H9 (cell line): ENCODE data around the gene FNIP1. TPM values are rescaled to one million over a fixed set of nuclear protein-coding genes. Genes with fewer than 3 reads are reported as not detected.

Source experiments
- DNase-seq: peaks from one replicate; pipeline ENCODE4 v3.0.0-alpha.2; 2017
- H2AFZ ChIP-seq: one replicate; pipeline ENCODE4 v1.6.1; 2013; ENCODE audit warnings: mild to moderate bottlenecking, low read length, control low read depth, moderate library complexity
- H2AK5ac ChIP-seq: 2 replicates; pipeline ENCODE4 v1.6.1; 2013; ENCODE audit warnings: low read length, control low read depth, mixed read lengths; ENCODE audit not compliant: insufficient read length
- H2BK120ac ChIP-seq: one replicate; pipeline ENCODE4 v1.6.1; 2013; ENCODE audit warnings: low read depth, mild to moderate bottlenecking, low read length, control low read depth, inconsistent platforms; ENCODE audit not compliant: poor library complexity, severe bottlenecking
- H2BK12ac ChIP-seq: 2 replicates; pipeline ENCODE4 v1.6.1; 2013; ENCODE audit warnings: low read length, control low read depth, mixed read lengths, low read depth; ENCODE audit not compliant: insufficient read length
- H2BK15ac ChIP-seq: 2 replicates; pipeline ENCODE4 v1.6.1; 2013; ENCODE audit warnings: low read depth, low read length, control low read depth
- H2BK20ac ChIP-seq: one replicate; pipeline ENCODE4 v1.6.1; 2013; ENCODE audit warnings: low read depth, mild to moderate bottlenecking, low read length, control low read depth, inconsistent platforms; ENCODE audit not compliant: poor library complexity, severe bottlenecking
- H2BK5ac ChIP-seq: 2 replicates; pipeline ENCODE4 v1.6.1; 2013; ENCODE audit warnings: low read length, control low read depth, mixed read lengths; ENCODE audit not compliant: insufficient read length
- H3K14ac ChIP-seq: 2 replicates; pipeline ENCODE4 v1.6.1; 2013; ENCODE audit warnings: low read length, control low read depth; ENCODE audit not compliant: insufficient read depth
- H3K18ac ChIP-seq: 2 replicates; pipeline ENCODE4 v1.6.1; 2013; ENCODE audit warnings: low read depth, mild to moderate bottlenecking, mixed read lengths, low read length, control low read depth; ENCODE audit not compliant: insufficient read length
- H3K23ac ChIP-seq: 2 replicates; pipeline ENCODE4 v1.6.1; 2013; ENCODE audit warnings: low read length, control low read depth, mixed read lengths, low read depth; ENCODE audit not compliant: insufficient read length
- H3K23me2 ChIP-seq: 2 replicates; pipeline ENCODE4 v1.6.1; 2013; ENCODE audit warnings: low read depth, mild to moderate bottlenecking, mixed read lengths, low read length, control low read depth; ENCODE audit not compliant: insufficient read length, poor library complexity, severe bottlenecking
- H3K27ac ChIP-seq: 2 replicates; pipeline ENCODE4 v1.5.1; 2013; ENCODE audit warnings: low read length, control low read depth, mixed read lengths, low read depth; ENCODE audit not compliant: insufficient read length
- H3K27me3 ChIP-seq: 2 replicates; pipeline ENCODE4 v1.6.1; 2013; ENCODE audit warnings: low read length, control low read depth, inconsistent platforms; ENCODE audit not compliant: insufficient read depth
- H3K4ac ChIP-seq: 2 replicates; pipeline ENCODE4 v1.6.1; 2013; ENCODE audit warnings: low read depth, mild to moderate bottlenecking, control low read depth, inconsistent platforms, low read length, moderate library complexity
- H3K4me1 ChIP-seq: 2 replicates; pipeline ENCODE4 v1.6.1; 2013; ENCODE audit warnings: low read length, control low read depth, inconsistent platforms; ENCODE audit not compliant: insufficient read depth
- H3K4me2 ChIP-seq: 2 replicates; pipeline ENCODE4 v1.6.1; 2013; ENCODE audit warnings: low read length, control low read depth, mixed read lengths; ENCODE audit not compliant: insufficient read length, insufficient read depth
- H3K56ac ChIP-seq: 2 replicates; pipeline ENCODE4 v1.6.1; 2013; ENCODE audit warnings: low read depth, mild to moderate bottlenecking, mixed read lengths, low read length, control low read depth; ENCODE audit not compliant: insufficient read length
- H3K79me1 ChIP-seq: 2 replicates; pipeline ENCODE4 v1.6.1; 2013; ENCODE audit warnings: low read depth, mild to moderate bottlenecking, moderate library complexity, low read length, control low read depth, inconsistent platforms; ENCODE audit not compliant: insufficient read depth, poor library complexity, severe bottlenecking
- H3K79me2 ChIP-seq: 2 replicates; pipeline ENCODE4 v1.6.1; 2013; ENCODE audit warnings: low read length, control low read depth, inconsistent platforms; ENCODE audit not compliant: insufficient read depth
- H3K9ac ChIP-seq: 2 replicates; pipeline ENCODE4 v1.6.1; 2013; ENCODE audit warnings: low read length, control low read depth, mixed read lengths; ENCODE audit not compliant: insufficient read length; ENCODE audit errors: extremely low read depth
- H3K9me3 ChIP-seq: one replicate; pipeline ENCODE4 v1.6.1; 2013; ENCODE audit warnings: low read depth, low read length, inconsistent platforms; ENCODE audit not compliant: control insufficient read depth
- H3T11ph ChIP-seq: one replicate; pipeline ENCODE4 v1.6.1; 2013; ENCODE audit warnings: mild to moderate bottlenecking, low read length, control low read depth, inconsistent platforms
- H4K20me1 ChIP-seq: one replicate; pipeline ENCODE4 v1.6.1; 2013; ENCODE audit not compliant: control insufficient read depth, insufficient read length, insufficient read depth
- H4K5ac ChIP-seq: 2 replicates; pipeline ENCODE4 v1.6.1; 2013; ENCODE audit warnings: low read depth, mild to moderate bottlenecking, mixed read lengths, low read length, control low read depth; ENCODE audit not compliant: insufficient read length
- H4K8ac ChIP-seq: replicated peaks from 2 replicates; pipeline ENCODE4 v1.6.1; 2013; ENCODE audit warnings: low read length, control low read depth, mixed read lengths, low read depth; ENCODE audit not compliant: insufficient read length
- H4K91ac ChIP-seq: 2 replicates; pipeline ENCODE4 v1.6.1; 2013; ENCODE audit warnings: low read depth, mild to moderate bottlenecking, moderate library complexity, mixed read lengths, low read length, control low read depth; ENCODE audit not compliant: insufficient read length
- H3K27ac Mint-ChIP-seq, 3 experiments: 2 replicates in 2 of 3; 3 replicates in 1 of 3; pipeline ENCODE4 v1.8.0; 2020 to 2021; ENCODE audit warnings: mixed read lengths in 3 of 3, mild to moderate bottlenecking in 1 of 3, moderate library complexity in 1 of 3
- H3K27me3 Mint-ChIP-seq: 2 replicates; pipeline ENCODE4 v1.8.0; 2021; ENCODE audit warnings: low read depth, mild to moderate bottlenecking, moderate library complexity, mixed read lengths
- H3K36me3 Mint-ChIP-seq, 3 experiments: 2 replicates in 2 of 3; 3 replicates in 1 of 3; pipeline ENCODE4 v1.8.0; 2020 to 2021; ENCODE audit warnings: low read depth in 3 of 3, mixed read lengths in 3 of 3; ENCODE audit not compliant: insufficient read depth in 1 of 3
- H3K4me1 Mint-ChIP-seq, 2 experiments: 2 replicates each; pipeline ENCODE4 v1.8.0; 2020; ENCODE audit warnings: mixed read lengths in 2 of 2
- H3K4me3 Mint-ChIP-seq, 2 experiments: 2 replicates in 1 of 2; 3 replicates in 1 of 2; pipeline ENCODE4 v1.8.0; 2020 to 2021; ENCODE audit warnings: mild to moderate bottlenecking in 2 of 2, mixed read lengths in 2 of 2, moderate library complexity in 1 of 2
- H3K9me3 Mint-ChIP-seq, 2 experiments: 2 replicates in 1 of 2; 3 replicates in 1 of 2; pipeline ENCODE4 v1.8.0; 2020; ENCODE audit warnings: mild to moderate bottlenecking in 2 of 2, mixed read lengths in 2 of 2, moderate library complexity in 1 of 2
- WGBS: extraction: QIAGEN DNeasy Blood & Tissue Kit; methylation state at CpG from one replicate; pipeline ENCODE4 v1.1.7; 2013; ENCODE audit warnings: missing lambda C conversion rate, low lambda C conversion rate, mixed read lengths; ENCODE audit not compliant: insufficient read length; ENCODE audit errors: extremely low coverage; 5-methylcytosine and 5-hydroxymethylcytosine counted together
- total RNA-seq: library from RNA; stranded (reverse); gene quantifications from 2 replicates; pipeline ENCODE4 v1.2.1, GENCODE V29; 2021
- TF ChIP-seq, protein P1 (sequence below): fragments of 200-600 bp; sonication (generic); conservative IDR thresholded peaks from 3 replicates; pipeline ENCODE4 v1.8.0; 2021; ENCODE audit warnings: antibody characterized with exemption, mild to moderate bottlenecking

Gene FNIP1
- total RNA-seq, 1 experiment from 2014 or later: 13.4 TPM

DNA sequence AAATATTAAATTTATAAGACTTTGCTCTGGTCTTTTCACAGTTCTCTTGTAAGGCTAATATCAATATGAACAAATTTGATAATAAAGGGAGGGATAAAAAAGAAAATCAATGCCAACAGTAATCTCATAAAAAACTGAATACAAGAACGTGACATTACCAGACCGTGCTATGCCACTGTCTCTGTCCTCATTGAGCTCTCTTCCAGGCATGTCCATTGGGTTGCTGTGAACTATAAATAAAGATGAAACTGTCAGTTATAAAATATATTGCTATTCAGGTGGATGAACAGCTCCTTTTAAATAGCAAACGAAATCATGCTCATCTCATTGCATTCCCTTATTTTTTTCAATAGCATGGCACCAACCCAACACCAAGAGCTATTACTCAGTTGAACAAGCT is 87.8 kb downstream of the FNIP1 start:
- Histone ChIP-seq H3K4ac (no peak overlapping the region), H3K9ac (no peak overlapping the region), H4K5ac (no peak overlapping the region), H2BK20ac (no peak overlapping the region), H3K79me2 (no peaks in the 10 kb centered on the region), H3K56ac (no peak overlapping the region), H2BK15ac (no peak overlapping the region), H3K4me2 (no peak overlapping the region), H2AK5ac (no peak overlapping the region), H4K91ac (no peak overlapping the region), H3K23me2 (no peaks in the 10 kb centered on the region), H3K27ac (no peak overlapping the region), H3K23ac (no peak overlapping the region), H4K20me1 (no peaks in the 10 kb centered on the region), H2AFZ (no peak overlapping the region), H3K14ac (no peak overlapping the region), H3K27me3 (no peaks in the 10 kb centered on the region), H2BK5ac (no peak overlapping the region), H3T11ph (no peak overlapping the region), H3K18ac (no peak overlapping the region), H4K8ac (no peak overlapping the region), H2BK120ac (no peak overlapping the region), H3K4me1 (no peaks in the 10 kb centered on the region), H3K9me3 (no peaks in the 10 kb centered on the region), H2BK12ac (no peak overlapping the region), H3K79me1 (peaks cover 3% of the 10 kb centered on the region)
- H3K27ac Mint-ChIP-seq: no peak overlapping the region
- no peak for DNase-seq
- TF ChIP-seq, protein P1, sequence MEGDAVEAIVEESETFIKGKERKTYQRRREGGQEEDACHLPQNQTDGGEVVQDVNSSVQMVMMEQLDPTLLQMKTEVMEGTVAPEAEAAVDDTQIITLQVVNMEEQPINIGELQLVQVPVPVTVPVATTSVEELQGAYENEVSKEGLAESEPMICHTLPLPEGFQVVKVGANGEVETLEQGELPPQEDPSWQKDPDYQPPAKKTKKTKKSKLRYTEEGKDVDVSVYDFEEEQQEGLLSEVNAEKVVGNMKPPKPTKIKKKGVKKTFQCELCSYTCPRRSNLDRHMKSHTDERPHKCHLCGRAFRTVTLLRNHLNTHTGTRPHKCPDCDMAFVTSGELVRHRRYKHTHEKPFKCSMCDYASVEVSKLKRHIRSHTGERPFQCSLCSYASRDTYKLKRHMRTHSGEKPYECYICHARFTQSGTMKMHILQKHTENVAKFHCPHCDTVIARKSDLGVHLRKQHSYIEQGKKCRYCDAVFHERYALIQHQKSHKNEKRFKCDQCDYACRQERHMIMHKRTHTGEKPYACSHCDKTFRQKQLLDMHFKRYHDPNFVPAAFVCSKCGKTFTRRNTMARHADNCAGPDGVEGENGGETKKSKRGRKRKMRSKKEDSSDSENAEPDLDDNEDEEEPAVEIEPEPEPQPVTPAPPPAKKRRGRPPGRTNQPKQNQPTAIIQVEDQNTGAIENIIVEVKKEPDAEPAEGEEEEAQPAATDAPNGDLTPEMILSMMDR: no peak
- WGBS: no CpG with 5 or more reads among the region's 3 CpGs
- no peaks in the 10 kb centered on the region for H3K9me3 Mint-ChIP-seq
- H3K4me1 Mint-ChIP-seq: peaks cover 3% of the 10 kb centered on the region in 2 experiments; a peak in 3 of 4 replicates
- no peaks in the 10 kb centered on the region for H3K27me3 Mint-ChIP-seq
- no peak overlapping the region for H3K4me3 Mint-ChIP-seq
- peaks cover 4 to 15% (median 13%) of the 10 kb centered on the region in 3 experiments; a peak in 6 of 7 replicates for H3K36me3 Mint-ChIP-seq
